ENCODE data around the gene ZNF592.
A peak's percentile ranks its signal among the peaks of the same experiment; 100 is the strongest.

Gene ZNF592

DNA sequence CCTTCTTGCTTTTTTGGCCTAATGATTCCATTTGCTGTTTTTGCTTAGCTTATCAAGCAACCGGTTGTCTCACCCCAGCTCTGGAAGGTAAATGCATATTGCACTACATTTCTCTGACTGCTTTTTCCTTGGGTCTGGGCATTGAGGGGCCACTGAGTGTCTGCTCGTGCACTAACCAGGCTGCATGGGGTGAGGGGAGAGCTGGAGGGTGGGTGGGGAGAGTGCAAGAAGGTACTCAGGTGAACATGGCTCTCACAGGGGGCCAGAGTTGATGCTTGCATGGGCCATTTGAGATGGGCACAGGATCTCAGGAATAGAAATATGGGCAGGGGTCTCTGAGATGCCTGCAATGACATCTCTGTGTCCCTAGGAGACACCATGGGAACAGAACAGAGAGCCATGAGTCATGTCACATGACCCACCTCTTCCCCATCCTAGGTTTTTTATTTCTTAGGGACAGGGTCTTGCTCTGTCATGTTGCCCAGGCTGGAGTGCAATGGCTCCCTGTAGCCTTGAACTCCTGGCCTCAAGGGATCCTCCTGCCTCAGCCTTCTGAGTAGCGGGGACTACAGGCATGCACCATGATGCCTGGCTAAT is 75.0 kb downstream of the ZNF592 start:
- Histone ChIP-seq H3K27me3 (ENCODE audit: insufficient read depth, poor library complexity, severe bottlenecking) (no peaks in the 10 kb centered on the region), H3K27ac (replicated peaks) (no peak overlapping the region), H3K4me3 (replicated peaks; ENCODE audit: insufficient read depth, low read length) (no peak overlapping the region)
- DNase-seq (ENCODE audit: low read depth in 1 of 2, low spot score in 1 of 2) = no peak
- TF ChIP-seq, protein P1, sequence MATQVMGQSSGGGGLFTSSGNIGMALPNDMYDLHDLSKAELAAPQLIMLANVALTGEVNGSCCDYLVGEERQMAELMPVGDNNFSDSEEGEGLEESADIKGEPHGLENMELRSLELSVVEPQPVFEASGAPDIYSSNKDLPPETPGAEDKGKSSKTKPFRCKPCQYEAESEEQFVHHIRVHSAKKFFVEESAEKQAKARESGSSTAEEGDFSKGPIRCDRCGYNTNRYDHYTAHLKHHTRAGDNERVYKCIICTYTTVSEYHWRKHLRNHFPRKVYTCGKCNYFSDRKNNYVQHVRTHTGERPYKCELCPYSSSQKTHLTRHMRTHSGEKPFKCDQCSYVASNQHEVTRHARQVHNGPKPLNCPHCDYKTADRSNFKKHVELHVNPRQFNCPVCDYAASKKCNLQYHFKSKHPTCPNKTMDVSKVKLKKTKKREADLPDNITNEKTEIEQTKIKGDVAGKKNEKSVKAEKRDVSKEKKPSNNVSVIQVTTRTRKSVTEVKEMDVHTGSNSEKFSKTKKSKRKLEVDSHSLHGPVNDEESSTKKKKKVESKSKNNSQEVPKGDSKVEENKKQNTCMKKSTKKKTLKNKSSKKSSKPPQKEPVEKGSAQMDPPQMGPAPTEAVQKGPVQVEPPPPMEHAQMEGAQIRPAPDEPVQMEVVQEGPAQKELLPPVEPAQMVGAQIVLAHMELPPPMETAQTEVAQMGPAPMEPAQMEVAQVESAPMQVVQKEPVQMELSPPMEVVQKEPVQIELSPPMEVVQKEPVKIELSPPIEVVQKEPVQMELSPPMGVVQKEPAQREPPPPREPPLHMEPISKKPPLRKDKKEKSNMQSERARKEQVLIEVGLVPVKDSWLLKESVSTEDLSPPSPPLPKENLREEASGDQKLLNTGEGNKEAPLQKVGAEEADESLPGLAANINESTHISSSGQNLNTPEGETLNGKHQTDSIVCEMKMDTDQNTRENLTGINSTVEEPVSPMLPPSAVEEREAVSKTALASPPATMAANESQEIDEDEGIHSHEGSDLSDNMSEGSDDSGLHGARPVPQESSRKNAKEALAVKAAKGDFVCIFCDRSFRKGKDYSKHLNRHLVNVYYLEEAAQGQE (IDR thresholded peaks at IDR 0.05; ENCODE audit: insufficient replicate concordance, low read depth) = no peak
- TF ChIP-seq SPI1 (IDR thresholded peaks at IDR 0.05; ENCODE audit: borderline replicate concordance, low read depth) = no peak
- no peak for TF ChIP-seq GABPA (IDR thresholded peaks at IDR 0.05; ENCODE audit: low read depth)
- TF ChIP-seq, protein P2, sequence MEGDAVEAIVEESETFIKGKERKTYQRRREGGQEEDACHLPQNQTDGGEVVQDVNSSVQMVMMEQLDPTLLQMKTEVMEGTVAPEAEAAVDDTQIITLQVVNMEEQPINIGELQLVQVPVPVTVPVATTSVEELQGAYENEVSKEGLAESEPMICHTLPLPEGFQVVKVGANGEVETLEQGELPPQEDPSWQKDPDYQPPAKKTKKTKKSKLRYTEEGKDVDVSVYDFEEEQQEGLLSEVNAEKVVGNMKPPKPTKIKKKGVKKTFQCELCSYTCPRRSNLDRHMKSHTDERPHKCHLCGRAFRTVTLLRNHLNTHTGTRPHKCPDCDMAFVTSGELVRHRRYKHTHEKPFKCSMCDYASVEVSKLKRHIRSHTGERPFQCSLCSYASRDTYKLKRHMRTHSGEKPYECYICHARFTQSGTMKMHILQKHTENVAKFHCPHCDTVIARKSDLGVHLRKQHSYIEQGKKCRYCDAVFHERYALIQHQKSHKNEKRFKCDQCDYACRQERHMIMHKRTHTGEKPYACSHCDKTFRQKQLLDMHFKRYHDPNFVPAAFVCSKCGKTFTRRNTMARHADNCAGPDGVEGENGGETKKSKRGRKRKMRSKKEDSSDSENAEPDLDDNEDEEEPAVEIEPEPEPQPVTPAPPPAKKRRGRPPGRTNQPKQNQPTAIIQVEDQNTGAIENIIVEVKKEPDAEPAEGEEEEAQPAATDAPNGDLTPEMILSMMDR (IDR thresholded peaks at IDR 0.05; ENCODE audit: insufficient read depth, low read length) = no peak

DNA sequence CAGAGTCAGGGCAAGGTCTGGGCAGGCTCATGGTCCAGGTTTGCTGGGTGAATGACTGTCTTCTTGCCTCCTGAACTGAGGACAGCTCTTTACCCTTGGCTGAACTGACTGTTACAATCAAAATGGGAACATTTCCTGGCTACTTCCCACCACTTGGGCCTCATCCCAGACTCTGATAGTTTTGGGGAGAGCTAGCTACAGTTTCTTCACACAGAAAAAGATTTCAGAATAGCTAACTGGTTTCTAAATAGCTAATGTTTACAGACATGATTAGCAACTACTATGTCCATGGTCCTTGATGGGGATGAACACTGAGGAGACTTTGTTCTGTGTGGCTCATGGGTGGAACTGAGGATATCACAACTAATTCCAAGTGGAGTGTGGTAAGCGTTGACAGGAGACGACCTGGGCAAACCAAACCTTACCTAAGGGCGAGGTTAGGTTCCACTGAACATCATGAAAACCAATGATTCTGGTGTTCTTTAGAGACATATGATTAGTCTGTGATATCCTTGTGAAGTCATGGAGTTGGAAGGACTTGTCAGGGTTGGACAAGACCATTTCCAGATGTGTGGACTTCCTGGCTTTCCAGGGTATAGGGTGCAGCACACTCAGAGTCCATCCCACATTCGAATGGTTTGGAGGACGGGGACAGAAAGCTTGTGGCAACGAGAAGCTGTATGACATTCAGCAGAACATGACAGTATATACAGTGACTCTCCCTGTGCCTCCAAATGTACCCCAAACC is 76.0 kb downstream of the ZNF592 start:
- TF ChIP-seq, protein P1 (IDR thresholded peaks at IDR 0.05; ENCODE audit: insufficient replicate concordance, low read depth) = no peak
- TF ChIP-seq SPI1 (IDR thresholded peaks at IDR 0.05; ENCODE audit: borderline replicate concordance, low read depth) = no peak
- TF ChIP-seq, protein P2 (IDR thresholded peaks at IDR 0.05; ENCODE audit: insufficient read depth, low read length) = no peak
- TF ChIP-seq POLR2AphosphoS5 (IDR thresholded peaks at IDR 0.05; ENCODE audit: low read depth) = no peak
- no peak for TF ChIP-seq GABPA (IDR thresholded peaks at IDR 0.05; ENCODE audit: low read depth)

DNA sequence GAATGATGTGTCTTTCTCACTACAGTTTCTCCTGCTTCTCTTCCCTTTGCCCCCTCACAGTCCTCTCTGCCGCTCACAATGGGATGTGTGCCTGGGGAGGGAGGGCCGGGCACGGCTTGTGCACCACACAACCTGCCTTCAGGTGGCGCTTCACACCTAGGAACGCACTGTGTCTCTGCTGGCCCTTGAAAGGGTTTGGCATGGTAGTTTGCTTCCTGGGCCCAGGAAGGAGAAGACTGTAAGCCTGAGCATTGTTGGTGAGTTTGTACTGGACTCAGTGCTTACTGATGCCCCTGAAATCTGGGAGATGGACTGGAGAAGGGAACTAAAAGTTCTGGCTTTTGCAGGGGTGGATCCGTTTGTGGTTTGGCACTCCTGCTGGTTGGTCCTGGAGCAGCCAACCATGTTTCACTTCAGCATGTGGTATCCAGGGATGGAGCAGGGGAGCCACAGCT is 78.0 kb downstream of the ZNF592 start:
- DNase-seq (ENCODE audit: low read depth in 1 of 2, low spot score in 1 of 2) = peak in 1 of 2 experiments; percentile 29

More for the DNA sequence above, 76.0 kb downstream of the ZNF592 start:
- H3K27ac ChIP-seq (replicated peaks) = no peak overlapping the region
- no peak for DNase-seq (ENCODE audit: low read depth in 1 of 2, low spot score in 1 of 2)
- H3K4me3 ChIP-seq (replicated peaks; ENCODE audit: insufficient read depth, low read length) = no peak overlapping the region
- H3K27me3 ChIP-seq (ENCODE audit: insufficient read depth, poor library complexity, severe bottlenecking) = no peaks in the 10 kb centered on the region

More for the DNA sequence above, 78.0 kb downstream of the ZNF592 start:
- TF ChIP-seq GABPA (IDR thresholded peaks at IDR 0.05; ENCODE audit: low read depth) = no peak
- TF ChIP-seq, protein P2 (IDR thresholded peaks at IDR 0.05; ENCODE audit: insufficient read depth, low read length) = peak; percentile 22
- no peak for TF ChIP-seq POLR2AphosphoS5 (IDR thresholded peaks at IDR 0.05; ENCODE audit: low read depth)
- Histone ChIP-seq H3K4me3 (replicated peaks; ENCODE audit: insufficient read depth, low read length) (no peak overlapping the region), H3K27ac (replicated peaks) (no peak overlapping the region), H3K27me3 (ENCODE audit: insufficient read depth, poor library complexity, severe bottlenecking) (no peaks in the 10 kb centered on the region)

Measured in HL-60 (cell line).